ENCODE measurements around the gene USP24. TPM values are rescaled to one million over a fixed set of nuclear protein-coding genes. Genes with fewer than 3 reads are reported as not detected.

Gene USP24
- total and polyA plus RNA-seq, 10 of the 15 experiments (the other 5 are each of a cell fraction or from before 2014, with no cell fraction given) = 4.6 to 36.5 (median 25.3) TPM

DNA sequence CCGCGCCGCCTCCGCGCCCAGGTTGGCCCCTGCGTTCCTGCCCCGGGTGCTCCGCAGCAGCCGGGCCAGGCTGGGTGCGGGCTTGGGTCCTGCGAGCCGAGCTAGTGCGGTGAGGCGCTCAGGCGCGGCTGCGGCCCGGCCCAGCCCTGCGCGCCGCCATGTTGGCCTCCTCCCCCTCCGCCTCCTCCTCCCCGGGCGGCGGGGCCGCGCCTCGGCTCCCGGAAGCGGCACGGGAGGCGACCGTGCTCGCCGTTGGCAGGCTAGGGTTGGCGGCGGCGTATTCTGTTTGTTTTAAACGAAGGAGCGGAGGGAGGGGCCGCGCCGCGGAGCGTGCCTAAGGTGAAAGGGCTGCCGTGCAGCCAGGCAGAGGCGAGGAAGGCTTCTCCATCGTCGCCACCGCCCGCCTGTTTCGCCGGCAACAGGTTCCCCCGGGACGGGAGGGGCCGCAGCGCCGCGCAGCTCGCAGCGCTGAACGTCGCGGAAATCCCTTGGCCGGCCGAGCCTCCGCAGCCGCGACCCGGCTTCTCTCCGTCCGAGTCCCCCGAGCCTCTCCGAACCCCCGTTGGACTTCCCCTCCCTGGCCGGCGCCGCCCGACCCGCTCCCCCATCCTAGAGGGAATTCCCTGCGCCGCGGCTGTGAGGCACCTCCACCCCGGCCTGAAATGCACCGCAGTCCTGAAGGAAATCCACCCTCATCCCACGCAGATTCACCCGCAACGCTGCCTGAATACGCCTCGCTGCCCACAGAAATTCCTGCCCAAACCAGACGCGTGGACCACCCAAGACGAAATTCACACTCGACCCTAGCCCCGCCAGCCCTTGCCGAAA lies at the start of gene USP24 (continued):
- no peak for TF ChIP-seq CHD4 (IDR thresholded peaks at IDR 0.05)
- TF ChIP-seq, protein P1, sequence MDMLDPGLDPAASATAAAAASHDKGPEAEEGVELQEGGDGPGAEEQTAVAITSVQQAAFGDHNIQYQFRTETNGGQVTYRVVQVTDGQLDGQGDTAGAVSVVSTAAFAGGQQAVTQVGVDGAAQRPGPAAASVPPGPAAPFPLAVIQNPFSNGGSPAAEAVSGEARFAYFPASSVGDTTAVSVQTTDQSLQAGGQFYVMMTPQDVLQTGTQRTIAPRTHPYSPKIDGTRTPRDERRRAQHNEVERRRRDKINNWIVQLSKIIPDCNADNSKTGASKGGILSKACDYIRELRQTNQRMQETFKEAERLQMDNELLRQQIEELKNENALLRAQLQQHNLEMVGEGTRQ (IDR thresholded peaks at IDR 0.05; ENCODE audit: borderline replicate concordance, low read depth, low read length) = no peak
- TF ChIP-seq TBL1XR1 (IDR thresholded peaks at IDR 0.05; ENCODE audit: low read depth, low read length) = no peak
- TF ChIP-seq SIX5 (IDR thresholded peaks at IDR 0.05; ENCODE audit: low read depth, low read length, severe bottlenecking) = no peak
- no peak for TF ChIP-seq CUX1 (IDR thresholded peaks at IDR 0.05; ENCODE audit: insufficient replicate concordance, low read depth, low read length)

Measured in GM12878 (cell line).